Immature natural killer cell (primary cell): Measurements from ENCODE around the gene EXO5. TPM values are rescaled to one million over a fixed set of nuclear protein-coding genes. Genes with fewer than 3 reads are reported as not detected.
"Not testable (repeated sequence)": the region's sequence is repeated elsewhere in the genome, so short reads cannot be mapped to it uniquely, and the experiment has no call there.

Experiments used
- DNase-seq, 3 donors: peaks; one replicate each; pipeline ENCODE4 v3.0.0; 2022; ENCODE audit warnings: mixed read lengths in 1 of 3
- H3K27ac Mint-ChIP-seq, 6 donors: one replicate each; pipeline ENCODE4 v1.8.0; 2020; ENCODE audit warnings: mixed read lengths in 6 of 6, mild to moderate bottlenecking in 5 of 6, inconsistent platforms in 4 of 6, moderate library complexity in 3 of 6
- H3K27me3 Mint-ChIP-seq, 3 donors: one replicate each; pipeline ENCODE4 v1.8.0; 2020 to 2021; ENCODE audit warnings: low read depth in 3 of 3, mild to moderate bottlenecking in 3 of 3, mixed read lengths in 3 of 3, moderate library complexity in 3 of 3, inconsistent platforms in 1 of 3
- H3K36me3 Mint-ChIP-seq, 3 donors: one replicate each; pipeline ENCODE4 v1.8.0; 2020; ENCODE audit warnings: mixed read lengths in 3 of 3, inconsistent platforms in 2 of 3, mild to moderate bottlenecking in 2 of 3
- H3K4me1 Mint-ChIP-seq, 2 donors: one replicate each; pipeline ENCODE4 v1.8.0; 2020; ENCODE audit warnings: inconsistent platforms in 2 of 2, mild to moderate bottlenecking in 2 of 2, mixed read lengths in 2 of 2, moderate library complexity in 1 of 2
- H3K4me3 Mint-ChIP-seq, 5 donors: one replicate each; pipeline ENCODE4 v1.8.0; 2020; ENCODE audit warnings: mild to moderate bottlenecking in 5 of 5, mixed read lengths in 5 of 5, inconsistent platforms in 3 of 5, moderate library complexity in 3 of 5
- H3K9me3 Mint-ChIP-seq, 6 donors: one replicate each; pipeline ENCODE4 v1.8.0; 2020; ENCODE audit warnings: mild to moderate bottlenecking in 6 of 6, mixed read lengths in 6 of 6, inconsistent platforms in 4 of 6, moderate library complexity in 3 of 6
- polyA plus RNA-seq, 3 donors: library from polyadenylated mRNA; unstranded; fragments of 300-500 nt; fragmentation: Illumina TruSeq; gene quantifications; one replicate each; pipeline ENCODE4 v1.2.3, GENCODE V29; 2021

EXO5 gene, protein sequence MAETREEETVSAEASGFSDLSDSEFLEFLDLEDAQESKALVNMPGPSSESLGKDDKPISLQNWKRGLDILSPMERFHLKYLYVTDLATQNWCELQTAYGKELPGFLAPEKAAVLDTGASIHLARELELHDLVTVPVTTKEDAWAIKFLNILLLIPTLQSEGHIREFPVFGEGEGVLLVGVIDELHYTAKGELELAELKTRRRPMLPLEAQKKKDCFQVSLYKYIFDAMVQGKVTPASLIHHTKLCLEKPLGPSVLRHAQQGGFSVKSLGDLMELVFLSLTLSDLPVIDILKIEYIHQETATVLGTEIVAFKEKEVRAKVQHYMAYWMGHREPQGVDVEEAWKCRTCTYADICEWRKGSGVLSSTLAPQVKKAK
- 10 to 100 TPM in 1 of 3 donors, 1 to 10 TPM in 2; 3.9 to 11.0 (median 5.0) TPM for polyA plus RNA-seq

DNA sequence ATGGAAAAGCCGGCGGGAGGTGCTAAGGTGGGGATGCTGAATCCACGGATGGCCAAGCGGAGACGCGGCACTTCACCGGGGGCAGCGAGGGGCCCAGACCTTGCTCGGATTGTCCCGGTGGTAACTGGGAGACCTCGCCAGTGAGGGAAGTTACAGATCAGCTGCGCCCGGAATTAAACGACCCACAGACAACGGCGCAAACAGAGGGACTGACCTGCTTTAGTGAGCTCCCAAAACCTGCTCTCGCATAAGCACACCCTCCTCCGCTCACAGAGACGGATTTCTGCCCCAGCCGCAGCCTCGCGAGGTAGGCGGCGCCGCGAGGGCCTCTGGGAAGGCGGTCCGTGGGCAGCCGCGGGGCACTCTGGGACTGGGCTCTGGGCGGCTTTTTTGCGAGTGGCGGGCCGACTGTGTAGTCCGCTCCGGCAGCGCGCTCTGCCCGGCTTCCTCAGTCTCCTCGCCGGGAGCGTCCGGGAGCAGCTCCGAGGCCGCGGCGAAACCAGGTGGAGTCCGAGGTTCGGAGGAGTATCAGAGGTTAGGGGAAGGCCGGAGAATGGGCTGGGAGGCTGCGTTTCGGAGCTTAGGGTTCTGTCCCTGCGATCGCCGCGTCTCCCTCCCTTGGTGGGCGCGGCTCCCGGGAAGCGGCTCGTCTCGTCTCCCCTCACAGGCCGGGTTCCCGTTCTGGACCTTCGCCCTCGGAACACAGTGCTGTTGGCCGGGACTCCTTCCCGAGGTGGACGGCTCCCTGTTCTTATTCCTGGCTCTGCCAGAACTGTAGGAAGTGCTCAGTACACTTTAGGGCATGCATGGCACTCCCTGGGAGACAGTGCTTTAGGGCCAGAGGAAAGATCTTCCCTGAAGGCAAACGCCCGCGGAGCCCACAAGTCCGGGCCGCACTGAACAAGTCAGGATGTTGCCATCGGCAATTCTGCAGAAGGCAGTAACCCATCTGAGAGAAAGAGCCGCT is at the start of gene EXO5:
EXO5 (plus strand) TSS at position 393 of the 967 bp plus-strand sequence. CDS start 5,778 bp downstream, outside the sequence.
- Mint-ChIP-seq H3K27ac (peak within 1 kb of the TSS; percentile 75 to 94 (median 90)), H3K9me3 (peaks cover 7 to 40% (median 20%) of the 10 kb centered on the region in 6 donors), H3K4me1 (peaks cover 18 to 34% of the 10 kb centered on the region in 2 donors), H3K27me3 (peaks cover 0 to 14% (median 3%) of the 10 kb centered on the region in 3 donors), H3K4me3 (peak within 1 kb of the TSS; percentile 86 to 94 (median 93)), H3K36me3 (peaks cover 21 to 39% (median 35%) of the 10 kb centered on the region in 3 donors)
- peak; percentile 75 to 79 (median 77) for DNase-seq

DNA sequence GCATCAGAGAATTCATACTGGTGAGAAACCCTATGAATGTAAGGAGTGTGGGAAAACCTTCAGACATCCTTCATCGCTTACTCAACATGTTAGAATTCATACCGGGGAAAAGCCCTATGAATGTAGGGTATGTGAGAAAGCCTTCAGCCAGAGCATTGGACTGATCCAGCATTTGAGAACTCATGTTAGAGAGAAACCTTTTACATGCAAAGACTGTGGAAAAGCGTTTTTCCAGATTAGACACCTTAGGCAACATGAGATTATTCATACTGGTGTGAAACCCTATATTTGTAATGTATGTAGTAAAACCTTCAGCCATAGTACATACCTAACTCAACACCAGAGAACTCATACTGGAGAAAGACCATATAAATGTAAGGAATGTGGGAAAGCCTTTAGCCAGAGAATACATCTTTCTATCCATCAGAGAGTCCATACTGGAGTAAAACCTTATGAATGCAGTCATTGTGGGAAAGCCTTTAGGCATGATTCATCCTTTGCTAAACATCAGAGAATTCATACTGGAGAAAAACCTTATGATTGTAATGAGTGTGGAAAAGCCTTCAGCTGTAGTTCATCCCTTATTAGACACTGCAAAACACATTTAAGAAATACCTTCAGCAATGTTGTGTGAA is 45.5 kb upstream of the EXO5 start:
- Mint-ChIP-seq H3K4me3 (no peak overlapping the region), H3K27me3 (peaks cover 0 to 9% (median 1%) of the 10 kb centered on the region in 3 donors), H3K4me1 (no peaks in the 10 kb centered on the region), H3K36me3 (peaks cover 55 to 69% (median 61%) of the 10 kb centered on the region in 3 donors), H3K9me3 (peaks cover 60 to 93% (median 88%) of the 10 kb centered on the region in 6 donors), H3K27ac (no peak overlapping the region)
- DNase-seq: peak in 1 of 3 donors; percentile 5

DNA sequence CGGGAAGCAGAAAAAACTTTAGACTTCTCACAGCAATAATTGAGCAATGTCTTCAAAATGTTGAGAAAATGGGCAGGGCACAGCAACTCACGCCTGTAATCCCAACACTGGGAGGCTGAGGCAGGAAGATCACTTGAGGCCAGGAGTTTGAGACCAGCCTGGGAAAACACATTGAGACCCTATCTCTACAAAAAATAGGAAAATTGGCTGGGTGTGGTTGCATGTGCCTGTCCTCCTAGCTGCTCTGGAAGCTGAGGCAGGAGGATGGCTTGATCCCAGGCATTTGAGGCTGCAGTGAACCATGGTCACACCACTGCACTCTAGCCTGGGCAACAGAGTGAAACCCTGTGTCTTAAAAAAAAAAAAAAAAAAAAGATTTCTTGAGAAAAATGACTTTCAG is 39.2 kb upstream of the EXO5 start:
- no peak for DNase-seq
- Mint-ChIP-seq H3K4me3 (no peak overlapping the region), H3K27me3 (peaks cover 0 to 3% (median 2%) of the 10 kb centered on the region in 3 donors), H3K36me3 (peaks cover 23 to 46% (median 45%) of the 10 kb centered on the region in 3 donors), H3K9me3 (peaks cover 51 to 97% (median 84%) of the 10 kb centered on the region in 6 donors), H3K4me1 (no peaks in the 10 kb centered on the region), H3K27ac (no peak overlapping the region)

DNA sequence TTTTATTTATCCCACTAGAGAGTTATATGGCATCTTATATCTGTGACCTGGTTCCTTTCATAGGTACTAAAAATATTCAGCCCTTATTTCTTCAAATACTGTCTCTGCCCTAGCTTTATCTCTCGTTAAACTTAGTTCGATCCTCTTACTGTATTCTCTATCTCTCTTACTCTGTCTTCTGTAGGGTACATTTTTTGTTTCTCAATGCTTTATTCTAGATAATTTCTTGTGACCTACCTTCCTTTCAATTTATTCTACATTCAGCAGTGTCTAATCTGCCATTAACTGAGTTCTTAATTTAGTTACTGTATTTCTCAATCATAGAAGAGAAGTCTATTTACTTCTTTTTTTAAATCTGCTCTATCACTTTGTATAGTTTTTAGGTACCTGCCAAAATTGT is 33.3 kb upstream of the EXO5 start:
- Mint-ChIP-seq H3K36me3 (peaks cover 15 to 19% (median 15%) of the 10 kb centered on the region in 3 donors), H3K4me1 (peaks cover 22 to 31% of the 10 kb centered on the region in 2 donors), H3K4me3 (no peak overlapping the region), H3K27me3 (peaks cover 2 to 7% (median 5%) of the 10 kb centered on the region in 3 donors), H3K9me3 (peaks cover 22 to 56% (median 38%) of the 10 kb centered on the region in 6 donors), H3K27ac (peak overlapping the region in 2 of 6 donors; percentile 1 to 10)
- DNase-seq: no peak

DNA sequence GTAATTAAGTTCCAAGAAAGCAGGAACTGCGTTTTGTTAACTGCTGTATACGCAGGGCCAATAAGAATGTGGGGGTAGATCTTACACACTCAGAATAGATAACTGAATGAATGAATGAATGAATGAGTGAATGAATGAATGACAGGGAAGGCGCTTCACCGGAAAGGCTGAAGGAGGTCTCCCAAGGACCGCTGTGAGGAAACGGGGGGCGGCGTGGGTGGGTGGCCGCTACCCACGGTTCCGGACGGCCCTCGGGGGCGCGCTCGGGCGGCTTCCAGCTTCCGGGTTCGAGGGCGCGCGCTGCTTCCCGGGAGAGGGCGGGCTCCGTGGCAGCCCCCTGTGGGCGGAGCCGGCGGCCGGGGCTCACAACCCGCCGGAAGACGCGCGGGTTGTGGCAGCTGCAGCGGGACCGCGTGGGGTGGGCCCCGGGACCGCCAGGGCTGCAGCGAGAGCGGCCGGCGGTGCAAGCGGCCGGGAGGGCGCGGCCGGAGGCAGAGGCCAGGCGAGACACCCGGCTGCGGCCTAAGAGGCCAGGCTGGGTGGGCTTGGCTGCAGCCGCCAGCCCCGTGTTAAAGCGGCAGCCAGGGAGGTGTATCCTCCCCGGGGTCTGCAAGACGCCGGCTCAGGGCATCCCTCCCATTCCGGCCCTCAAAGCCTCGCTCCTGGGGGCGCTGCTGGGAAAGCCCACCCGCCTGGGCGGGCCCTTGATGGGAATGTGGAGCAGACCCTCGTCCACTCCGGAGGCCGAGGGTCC is 31.5 kb upstream of the EXO5 start, which contains the start of gene ZFP69:
ZFP69 (plus strand) TSS at position 367 of the 754 bp plus-strand sequence. CDS start 2,072 bp downstream, outside the sequence.
- H3K27me3 Mint-ChIP-seq: peaks cover 0 to 7% (median 2%) of the 10 kb centered on the region in 3 donors
- peak within 1 kb of the TSS; percentile 84 to 96 (median 89) for H3K27ac Mint-ChIP-seq
- H3K36me3 Mint-ChIP-seq: peaks cover 18 to 26% (median 22%) of the 10 kb centered on the region in 3 donors
- H3K4me1 Mint-ChIP-seq: peaks cover 22 to 31% of the 10 kb centered on the region in 2 donors
- DNase-seq: peak; percentile 77 to 80 (median 80)
- peak within 1 kb of the TSS; percentile 86 to 98 (median 92) for H3K4me3 Mint-ChIP-seq
- peaks cover 9 to 40% (median 26%) of the 10 kb centered on the region in 6 donors for H3K9me3 Mint-ChIP-seq

DNA sequence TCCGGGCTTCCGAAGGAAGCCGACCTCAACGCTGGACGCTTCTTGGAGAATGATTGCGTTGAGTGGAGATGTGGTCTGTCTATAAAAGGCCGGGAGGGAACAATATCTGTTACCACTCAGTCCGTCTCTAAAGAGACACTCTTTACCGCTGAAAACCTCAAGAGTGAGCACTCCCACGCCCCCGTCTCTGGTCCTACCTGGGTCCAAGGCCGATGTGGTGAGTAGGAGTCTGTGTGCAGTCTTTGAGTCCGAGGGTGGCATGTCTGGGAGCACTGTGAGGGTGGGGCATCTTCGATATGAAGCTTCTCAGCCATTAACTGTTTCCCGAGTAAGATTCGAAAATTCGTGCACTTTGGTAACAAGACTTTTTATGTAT is 30.9 kb upstream of the EXO5 start:
- peak in 1 of 3 donors; percentile 2 for DNase-seq
- H3K36me3 Mint-ChIP-seq: peaks cover 24 to 30% (median 27%) of the 10 kb centered on the region in 3 donors
- H3K27me3 Mint-ChIP-seq: peaks cover 0 to 7% (median 2%) of the 10 kb centered on the region in 3 donors
- H3K4me1 Mint-ChIP-seq: peaks cover 22 to 31% of the 10 kb centered on the region in 2 donors
- H3K9me3 Mint-ChIP-seq: peaks cover 9 to 34% (median 22%) of the 10 kb centered on the region in 6 donors
- H3K4me3 Mint-ChIP-seq: peak overlapping the region; percentile 86 to 91 (median 89)
- peak overlapping the region; percentile 63 to 86 (median 82) for H3K27ac Mint-ChIP-seq

DNA sequence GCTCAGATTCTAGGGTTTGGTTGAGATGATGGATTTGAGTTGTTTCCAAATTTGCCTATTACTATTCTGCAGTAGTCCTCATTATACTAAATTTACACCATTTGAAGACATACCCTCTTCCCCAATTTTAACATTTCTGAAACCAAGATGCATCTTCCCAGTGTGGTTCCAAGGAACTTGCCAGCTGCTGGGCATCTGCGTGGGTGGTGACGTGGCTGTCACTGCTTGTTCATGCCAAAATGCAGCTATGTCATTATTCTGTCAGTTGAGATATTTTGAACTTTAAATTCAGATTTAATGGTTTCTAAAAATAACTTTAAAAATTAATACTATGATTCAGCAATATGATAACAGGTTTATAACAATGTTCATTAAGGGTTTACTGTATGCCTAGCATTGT is 30.3 kb upstream of the EXO5 start:
- H3K4me3 Mint-ChIP-seq: peak overlapping the region; percentile 86 to 91 (median 89)
- peaks cover 0 to 7% (median 2%) of the 10 kb centered on the region in 3 donors for H3K27me3 Mint-ChIP-seq
- peaks cover 23 to 31% (median 30%) of the 10 kb centered on the region in 3 donors for H3K36me3 Mint-ChIP-seq
- H3K9me3 Mint-ChIP-seq: peaks cover 7 to 28% (median 16%) of the 10 kb centered on the region in 6 donors
- no peak for DNase-seq
- H3K4me1 Mint-ChIP-seq: peaks cover 22 to 31% of the 10 kb centered on the region in 2 donors
- H3K27ac Mint-ChIP-seq: peak overlapping the region in 5 of 6 donors; percentile 72 to 86 (median 82)

DNA sequence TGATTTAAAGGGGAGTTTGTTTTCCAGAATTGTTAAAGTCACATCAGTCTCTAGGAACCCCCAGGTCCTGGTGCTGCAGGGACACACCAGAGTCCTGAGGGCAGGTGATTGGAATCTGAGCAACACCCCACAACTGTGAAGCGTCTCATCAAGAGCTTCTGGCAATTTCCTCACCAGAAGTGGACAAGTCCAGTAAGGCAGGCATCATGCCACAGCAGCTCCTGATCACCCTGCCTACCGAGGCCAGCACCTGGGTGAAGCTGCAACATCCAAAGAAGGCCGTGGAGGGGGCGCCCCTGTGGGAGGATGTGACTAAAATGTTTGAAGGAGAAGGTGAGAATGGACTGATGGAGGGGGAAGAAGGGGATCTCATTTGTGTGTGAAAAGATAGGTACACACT is 29.4 kb upstream of the EXO5 start:
- H3K27me3 Mint-ChIP-seq: peaks cover 0 to 7% (median 2%) of the 10 kb centered on the region in 3 donors
- H3K27ac Mint-ChIP-seq: peak overlapping the region in 4 of 6 donors; percentile 4 to 34 (median 12)
- no peak for DNase-seq
- H3K4me3 Mint-ChIP-seq: peak overlapping the region in 3 of 5 donors; percentile 0 to 86 (median 22)
- H3K9me3 Mint-ChIP-seq: peaks cover 7 to 19% (median 11%) of the 10 kb centered on the region in 6 donors
- H3K36me3 Mint-ChIP-seq: peaks cover 25 to 35% (median 34%) of the 10 kb centered on the region in 3 donors
- H3K4me1 Mint-ChIP-seq: peaks cover 22 to 31% of the 10 kb centered on the region in 2 donors

DNA sequence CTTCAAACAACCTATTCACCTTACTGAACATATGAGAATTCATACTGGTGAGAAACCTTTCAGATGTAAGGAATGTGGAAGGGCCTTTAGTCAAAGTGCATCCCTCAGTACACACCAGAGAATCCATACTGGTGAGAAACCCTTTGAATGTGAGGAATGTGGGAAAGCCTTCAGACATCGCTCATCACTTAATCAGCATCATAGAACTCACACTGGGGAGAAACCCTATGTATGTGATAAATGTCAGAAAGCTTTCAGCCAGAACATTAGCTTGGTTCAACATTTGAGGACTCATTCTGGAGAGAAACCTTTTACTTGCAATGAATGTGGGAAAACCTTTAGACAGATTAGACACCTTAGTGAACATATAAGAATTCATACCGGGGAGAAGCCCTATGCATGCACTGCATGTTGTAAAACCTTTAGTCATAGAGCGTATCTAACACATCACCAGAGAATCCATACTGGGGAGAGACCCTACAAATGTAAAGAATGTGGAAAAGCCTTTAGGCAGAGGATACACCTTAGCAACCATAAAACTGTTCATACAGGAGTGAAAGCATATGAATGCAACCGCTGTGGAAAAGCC is 13.2 kb upstream of the EXO5 start:
- Mint-ChIP-seq H3K36me3 (peaks cover 69 to 84% (median 80%) of the 10 kb centered on the region in 3 donors), H3K27me3 (peaks cover 0 to 2% (median 0%) of the 10 kb centered on the region in 3 donors), H3K4me1 (no peaks in the 10 kb centered on the region), H3K9me3 (peaks cover 46 to 78% (median 67%) of the 10 kb centered on the region in 6 donors), H3K27ac (no peak overlapping the region), H3K4me3 (no peak overlapping the region)
- DNase-seq: no peak

DNA sequence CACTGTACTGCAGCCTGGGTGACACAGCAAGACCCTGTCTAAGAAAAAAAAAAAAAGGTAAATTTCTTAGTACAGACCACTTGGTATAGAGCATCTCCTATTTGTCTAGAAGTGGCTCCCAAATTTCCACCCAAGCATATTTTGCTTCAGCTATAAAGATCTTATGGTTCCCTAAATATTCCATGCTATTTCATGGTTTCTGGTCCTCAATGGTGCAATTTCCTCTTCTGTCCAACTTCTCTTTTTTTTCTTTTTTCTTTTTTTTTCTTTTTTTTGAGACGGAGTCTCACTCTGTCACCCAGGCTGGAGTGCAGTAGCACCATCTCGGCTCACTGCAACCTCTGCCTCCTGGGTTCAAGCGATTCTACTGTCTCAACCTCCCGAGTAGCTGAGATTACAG is 5.9 kb upstream of the EXO5 start:
- Mint-ChIP-seq H3K9me3 (peaks cover 25 to 67% (median 54%) of the 10 kb centered on the region in 6 donors), H3K36me3 (peaks cover 38 to 71% (median 61%) of the 10 kb centered on the region in 3 donors), H3K4me1 (peaks cover 5 to 13% of the 10 kb centered on the region in 2 donors)
- DNase-seq, H3K27ac Mint-ChIP-seq, H3K4me3 Mint-ChIP-seq, H3K27me3 Mint-ChIP-seq: not testable (repeated sequence)

DNA sequence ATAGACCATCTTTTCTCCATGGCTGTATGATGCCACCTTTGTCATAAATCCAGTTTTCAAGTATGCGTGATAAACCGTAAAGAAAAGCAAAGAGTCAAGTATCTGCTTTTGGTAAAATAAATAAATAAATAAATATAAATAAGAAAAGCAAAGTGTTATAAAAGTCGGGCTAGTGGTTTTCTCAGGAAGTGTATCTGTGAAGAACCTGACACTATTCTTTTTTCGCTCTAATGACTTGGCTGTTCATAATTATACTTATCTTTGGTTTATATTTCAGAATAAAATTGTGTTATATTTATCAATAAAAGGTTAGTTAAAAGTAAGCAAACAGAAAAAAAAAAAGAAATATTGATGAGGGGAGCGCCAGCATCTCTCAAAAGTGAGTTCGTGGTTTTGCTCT is 594 bp upstream of the EXO5 start:
- peak; percentile 23 to 37 (median 30) for DNase-seq
- Mint-ChIP-seq H3K4me3 (peak overlapping the region; percentile 86 to 94 (median 93)), H3K36me3 (peaks cover 24 to 43% (median 37%) of the 10 kb centered on the region in 3 donors), H3K4me1 (peaks cover 18 to 34% of the 10 kb centered on the region in 2 donors), H3K27me3 (peaks cover 0 to 14% (median 3%) of the 10 kb centered on the region in 3 donors), H3K27ac (peak overlapping the region; percentile 75 to 94 (median 90)), H3K9me3 (peaks cover 7 to 43% (median 23%) of the 10 kb centered on the region in 6 donors)
